ENCODE results near the gene TM9SF4.

DNA sequence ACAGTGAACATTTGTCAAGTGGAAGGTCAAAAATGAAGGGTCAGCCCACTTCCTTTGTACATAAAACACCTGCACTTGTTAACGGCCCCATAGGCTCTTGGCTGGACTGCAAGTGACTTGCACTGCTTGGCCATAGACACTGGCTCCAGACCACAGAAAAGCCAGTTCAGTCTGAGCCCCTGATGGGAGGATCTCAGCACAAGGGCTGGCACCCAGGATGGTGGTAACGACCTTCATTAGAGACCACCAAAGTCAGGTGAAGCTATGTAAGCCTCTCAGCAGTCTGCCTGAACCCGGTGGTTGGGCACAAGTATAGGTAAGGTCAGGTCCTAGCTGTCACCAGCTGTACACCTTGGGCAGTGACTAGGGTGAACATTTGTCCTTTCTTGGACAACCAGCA is 81.9 kb downstream of the TM9SF4 start:
- no peak for TF ChIP-seq POLR2A (IDR thresholded peaks at IDR 0.05; ENCODE audit: extremely low read depth, insufficient read length)
- TF ChIP-seq, protein P1, sequence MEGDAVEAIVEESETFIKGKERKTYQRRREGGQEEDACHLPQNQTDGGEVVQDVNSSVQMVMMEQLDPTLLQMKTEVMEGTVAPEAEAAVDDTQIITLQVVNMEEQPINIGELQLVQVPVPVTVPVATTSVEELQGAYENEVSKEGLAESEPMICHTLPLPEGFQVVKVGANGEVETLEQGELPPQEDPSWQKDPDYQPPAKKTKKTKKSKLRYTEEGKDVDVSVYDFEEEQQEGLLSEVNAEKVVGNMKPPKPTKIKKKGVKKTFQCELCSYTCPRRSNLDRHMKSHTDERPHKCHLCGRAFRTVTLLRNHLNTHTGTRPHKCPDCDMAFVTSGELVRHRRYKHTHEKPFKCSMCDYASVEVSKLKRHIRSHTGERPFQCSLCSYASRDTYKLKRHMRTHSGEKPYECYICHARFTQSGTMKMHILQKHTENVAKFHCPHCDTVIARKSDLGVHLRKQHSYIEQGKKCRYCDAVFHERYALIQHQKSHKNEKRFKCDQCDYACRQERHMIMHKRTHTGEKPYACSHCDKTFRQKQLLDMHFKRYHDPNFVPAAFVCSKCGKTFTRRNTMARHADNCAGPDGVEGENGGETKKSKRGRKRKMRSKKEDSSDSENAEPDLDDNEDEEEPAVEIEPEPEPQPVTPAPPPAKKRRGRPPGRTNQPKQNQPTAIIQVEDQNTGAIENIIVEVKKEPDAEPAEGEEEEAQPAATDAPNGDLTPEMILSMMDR (IDR thresholded peaks at IDR 0.05; ENCODE audit: low read depth, low read length), result no peak
- no peak for TF ChIP-seq MAX (IDR thresholded peaks at IDR 0.05; ENCODE audit: low read depth, low read length)
- no peak for TF ChIP-seq MYC (IDR thresholded peaks at IDR 0.05; ENCODE audit: low read depth, low read length)

Data from NB4 (cell line).